ENCODE measurements around the gene IFNW1. TPM values are rescaled to one million over a fixed set of nuclear protein-coding genes. Genes with fewer than 3 reads are reported as not detected.
A peak's percentile ranks its signal among the peaks of the same experiment; 100 is the strongest.
"Not testable (repeated sequence)": the region's sequence is repeated elsewhere in the genome, so short reads cannot be mapped to it uniquely, and the experiment has no call there.

IFNW1 gene
- not detected in 2 replicates for total RNA-seq (2014; rRNA removed)
- polyA plus RNA-seq (2012): not detected

- DNase-seq (ENCODE audit: low read depth): no peak
Observed at GRCh38 chr9:21141427-21141882, at the start of gene IFNW1. Gene IFNW1, minus strand, starts transcription at chr9:21141832. Its CDS starts 262 bp downstream, at chr9:21141570.

GRCh38 chr9:21187487-21187886 is 45.9 kb upstream of the IFNW1 start, which contains the start of gene IFNA4:
Gene IFNA4, minus strand, starts transcription at chr9:21187587. Its CDS starts 56 bp downstream, at chr9:21187531.
- DNase-seq (ENCODE audit: low read depth): not testable (repeated sequence)

DNA sequence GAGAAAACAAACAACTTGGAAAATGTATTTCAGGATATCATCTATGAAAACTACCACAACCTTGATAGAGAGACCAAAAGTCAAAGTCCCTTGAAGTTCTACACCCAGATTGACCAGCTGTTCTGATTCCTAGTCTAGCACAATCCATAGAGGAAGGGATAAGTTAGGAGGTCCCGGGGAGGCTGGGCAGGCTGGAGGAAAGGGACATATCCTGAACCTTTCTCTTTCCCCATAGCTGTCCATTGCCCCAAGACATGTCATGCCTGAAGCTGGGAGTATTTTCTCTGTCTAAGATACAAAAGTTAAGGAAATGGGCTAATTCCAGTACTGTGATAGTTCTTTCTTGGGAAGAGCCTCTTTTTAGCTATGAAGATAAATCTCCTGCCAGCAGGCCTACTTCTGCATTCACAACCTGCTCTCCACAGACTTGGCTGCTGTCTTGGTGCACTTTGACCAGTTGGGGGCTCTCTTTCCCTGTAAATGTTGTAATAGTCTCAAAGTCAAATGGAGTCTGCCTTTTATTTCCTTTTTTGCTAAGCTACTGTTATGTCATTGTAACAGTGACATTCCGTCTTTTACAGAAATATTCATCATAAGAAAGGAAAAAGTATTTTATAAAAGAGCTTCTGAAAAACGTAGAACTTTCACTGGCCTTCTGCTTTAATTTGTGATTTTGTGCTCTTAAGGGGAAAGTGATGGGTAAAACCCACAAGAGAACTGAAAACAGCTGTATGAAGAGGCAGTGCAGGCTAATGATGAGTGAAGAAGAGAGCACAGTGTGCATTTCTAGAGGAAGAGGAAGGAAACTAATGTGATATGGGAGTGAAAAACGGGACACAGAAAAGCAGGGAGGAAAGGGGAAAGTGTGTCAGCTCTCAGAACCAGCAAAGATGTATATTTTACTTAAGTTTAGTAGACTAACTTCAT is 41.4 kb upstream of the IFNW1 start:
- DNase-seq (ENCODE audit: low read depth): peak; percentile 13

- DNase-seq (ENCODE audit: low read depth): peak; percentile 1
Observed at GRCh38 chr9:21174671-21175070, 33.0 kb upstream of the IFNW1 start.

- DNase-seq (ENCODE audit: low read depth): no peak
Observed at GRCh38 chr9:21172156-21172555, 30.5 kb upstream of the IFNW1 start.

DNA sequence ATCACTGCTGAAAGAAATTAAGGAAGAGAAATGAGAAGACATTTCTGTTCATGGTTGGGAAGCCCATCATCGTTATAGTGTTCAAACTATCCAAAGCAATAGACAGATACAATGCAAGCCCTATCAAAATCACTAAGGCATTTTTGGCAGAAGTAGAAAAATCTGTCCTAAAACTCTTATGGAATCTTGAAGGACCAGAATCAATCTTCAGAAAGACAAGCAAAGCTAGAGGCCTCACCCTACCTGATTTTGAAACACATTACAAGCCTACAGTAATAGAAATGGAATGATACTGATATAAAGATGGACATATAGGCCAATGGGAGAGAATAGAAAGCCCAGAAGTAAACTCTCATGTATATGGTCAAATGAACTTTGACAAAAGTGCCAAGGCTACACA is 29.7 kb upstream of the IFNW1 start:
- no peak for DNase-seq (ENCODE audit: low read depth)

- DNase-seq (ENCODE audit: low read depth): not testable (repeated sequence)
Observed at GRCh38 chr9:21166560-21166959, 24.9 kb upstream of the IFNW1 start, which contains the start of gene IFNA21. Gene IFNA21, minus strand, starts transcription at chr9:21166660. Its CDS starts 48 bp downstream, at chr9:21166612.

- DNase-seq (ENCODE audit: low read depth): no peak
Observed at GRCh38 chr9:21165516-21165915, 23.9 kb upstream of the IFNW1 start.

DNA sequence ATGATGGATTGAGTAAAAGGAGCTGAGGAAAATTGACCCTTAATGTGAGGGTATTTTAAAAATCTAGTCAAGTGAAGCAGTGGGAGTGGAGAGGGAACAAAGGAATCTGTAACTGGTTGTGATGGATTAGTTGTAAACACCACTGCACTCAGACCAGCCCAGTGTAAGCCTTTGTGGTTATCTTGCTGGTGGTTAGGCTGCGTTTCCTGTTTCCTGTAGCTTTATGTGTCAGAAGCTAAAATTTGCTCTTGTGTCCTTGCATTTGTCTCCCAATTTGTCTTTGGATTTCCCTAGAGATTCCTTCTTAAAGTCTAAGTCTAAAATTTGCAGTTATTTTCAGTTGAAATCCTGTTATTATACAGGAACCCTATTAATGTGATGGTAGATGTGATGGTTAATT is 18.5 kb upstream of the IFNW1 start:
- DNase-seq (ENCODE audit: low read depth): peak; percentile 59

DNA sequence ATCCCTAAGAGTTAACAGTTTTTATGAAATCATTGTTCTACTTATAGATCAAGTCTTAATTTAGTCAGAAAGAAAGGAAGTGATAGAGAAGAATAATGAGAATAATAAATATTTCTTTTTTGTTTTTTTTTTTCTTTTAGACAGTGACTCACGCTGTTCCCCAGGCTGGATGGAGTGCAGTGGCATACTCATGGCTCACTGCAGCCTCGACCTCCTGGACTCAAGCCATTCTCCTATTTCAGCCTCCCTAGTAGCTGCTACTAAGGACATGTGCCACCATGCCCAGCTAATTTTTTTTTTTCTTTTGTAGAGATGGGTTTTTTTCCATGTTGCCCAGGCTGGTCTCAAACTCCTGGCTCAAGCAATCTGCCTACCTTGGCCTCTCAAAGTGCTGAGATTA is 13.9 kb upstream of the IFNW1 start:
- DNase-seq (ENCODE audit: low read depth): peak; percentile 30

DNA sequence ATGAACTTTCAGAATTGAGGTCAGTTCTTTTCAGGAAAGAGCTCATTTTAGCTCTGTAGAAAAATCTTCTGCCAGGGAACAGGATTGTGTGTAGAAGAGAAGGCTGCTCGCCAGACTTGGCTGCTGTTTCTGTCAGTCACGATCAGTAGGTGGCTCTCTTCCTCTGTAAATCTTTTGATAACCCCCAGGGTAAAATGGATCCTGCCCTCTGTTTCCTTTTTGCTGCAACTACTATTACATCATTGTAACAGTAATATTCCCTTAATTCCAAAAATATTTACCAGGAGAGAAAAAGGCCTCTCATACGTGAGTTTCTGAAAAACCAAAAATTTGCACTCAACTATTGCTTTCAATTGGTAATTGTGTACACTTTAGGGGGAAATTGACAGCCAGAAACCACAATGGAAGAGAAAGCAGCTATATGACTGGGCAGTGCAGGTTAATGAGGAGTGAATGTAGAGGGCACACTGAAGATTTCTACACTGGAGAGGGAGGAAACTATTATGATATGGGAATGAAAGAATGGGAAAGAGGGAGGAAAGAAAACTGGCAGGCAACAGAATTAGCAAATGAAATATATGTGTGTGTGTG is 12.5 kb upstream of the IFNW1 start:
- peak; percentile 73 for DNase-seq (ENCODE audit: low read depth)

DNA sequence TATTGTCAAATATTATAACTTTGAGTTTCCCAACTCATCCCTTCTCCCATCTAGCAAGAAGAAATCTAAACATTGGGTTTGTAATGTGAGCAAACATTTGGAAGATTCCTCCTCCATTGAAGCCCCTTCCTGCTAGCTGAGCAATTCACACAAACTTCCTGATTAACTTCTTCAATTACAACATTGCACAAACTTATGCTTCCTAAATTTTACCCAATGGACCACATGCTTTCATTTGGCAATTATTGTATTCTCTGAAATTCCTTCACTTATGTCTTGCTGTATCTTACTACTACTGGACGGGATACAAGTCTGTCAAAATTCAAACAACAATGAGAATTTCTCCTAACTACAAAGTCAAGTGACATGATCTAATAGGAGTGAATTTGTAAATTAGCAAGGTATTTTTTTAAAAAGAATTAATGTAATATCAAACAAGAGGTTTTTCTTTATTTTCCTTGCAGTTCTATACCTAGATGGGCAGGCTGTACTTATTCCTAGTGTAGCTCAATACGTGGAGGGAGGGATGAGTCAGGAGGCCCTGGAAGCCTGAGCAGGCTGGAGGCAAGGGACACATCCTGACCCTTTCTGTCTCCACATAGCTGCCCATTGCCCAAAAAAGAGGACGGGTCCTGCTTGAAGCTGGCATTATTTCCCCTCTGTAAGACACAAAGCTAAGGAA is 11.8 kb upstream of the IFNW1 start:
- DNase-seq (ENCODE audit: low read depth): peak; percentile 56

- no peak for DNase-seq (ENCODE audit: low read depth)
Observed at GRCh38 chr9:21144603-21145002, 3.0 kb upstream of the IFNW1 start.

GRCh38 chr9:21137020-21137419 is 4.6 kb downstream of the IFNW1 start:
- no peak for DNase-seq (ENCODE audit: low read depth)

- DNase-seq (ENCODE audit: low read depth): no peak
Observed at GRCh38 chr9:21135736-21136135, 5.9 kb downstream of the IFNW1 start.

GRCh38 chr9:21128186-21128585 is 13.4 kb downstream of the IFNW1 start:
- DNase-seq (ENCODE audit: low read depth): peak; percentile 12

GRCh38 chr9:21121595-21122251 is 19.9 kb downstream of the IFNW1 start:
- DNase-seq (ENCODE audit: low read depth): no peak

- no peak for DNase-seq (ENCODE audit: low read depth)
Observed at GRCh38 chr9:21121079-21121478, 20.6 kb downstream of the IFNW1 start.

DNA sequence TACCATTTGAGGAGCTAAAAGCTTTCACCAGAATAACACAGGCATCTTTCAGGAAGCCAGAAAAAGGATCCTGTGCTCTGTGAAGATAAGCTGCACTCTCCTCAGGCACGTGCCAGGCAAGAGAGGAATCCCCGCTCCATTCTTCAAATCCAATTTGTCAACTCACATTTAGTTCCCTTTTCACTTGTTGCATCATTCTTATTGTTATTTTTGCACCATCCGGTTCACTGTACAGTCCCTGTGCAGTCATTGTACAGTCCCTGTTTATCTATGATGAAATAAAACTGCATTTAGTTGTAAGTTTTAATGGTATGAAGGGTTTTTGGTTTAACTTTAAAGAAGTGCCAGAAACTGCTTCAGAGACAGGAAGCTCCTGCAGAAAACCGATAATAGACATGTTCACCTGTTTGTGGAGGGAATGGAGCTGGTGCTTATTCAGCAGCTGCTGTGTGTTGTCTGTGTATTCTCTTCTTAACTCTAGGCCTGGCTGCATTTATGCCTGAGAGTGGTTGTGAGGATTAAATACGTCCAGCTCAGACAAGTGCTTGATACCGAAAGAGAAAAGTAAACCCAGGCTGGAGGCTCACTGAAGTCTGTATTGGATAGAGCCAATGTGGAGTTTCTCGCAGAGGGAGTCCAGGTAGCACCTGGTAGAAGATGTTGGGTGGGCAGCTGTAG is 22.4 kb downstream of the IFNW1 start:
- no peak for DNase-seq (ENCODE audit: low read depth)

DNA sequence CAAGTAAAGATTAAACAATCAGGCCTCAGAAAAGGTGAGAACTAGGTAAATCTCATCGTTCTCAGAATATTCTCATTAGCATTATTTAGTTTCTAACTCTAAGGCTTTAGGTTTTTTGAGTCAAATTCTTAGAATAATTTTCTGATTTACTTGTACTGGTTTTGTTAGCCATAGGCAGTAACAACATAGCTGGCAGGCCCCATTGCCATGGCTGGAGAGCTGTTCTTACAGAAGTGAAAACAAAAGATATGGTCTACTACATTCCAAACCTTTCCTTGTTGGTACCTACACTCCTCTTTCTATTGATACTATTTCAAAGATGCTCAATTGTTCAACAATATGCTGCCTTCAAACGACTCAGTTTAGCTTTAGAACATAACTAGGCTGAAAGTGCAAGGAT is 27.3 kb downstream of the IFNW1 start:
- DNase-seq (ENCODE audit: low read depth): no peak

All from LHCN-M2 (cell line).